GM19025 (cell line): ENCODE data around the gene VIL1.
A peak's percentile ranks its signal among the peaks of the same experiment; 100 is the strongest.

Experiments used
- ATAC-seq: cut with Tn5 transposase; IDR thresholded peaks from one replicate; pipeline ENCODE4 v1.9.1; 2021; ENCODE audit warnings: mild to moderate bottlenecking, low read depth, moderate library complexity; ENCODE audit not compliant: unreplicated experiment

VIL1 gene

GRCh38 chr2:218405086-218405745 is 13.7 kb upstream of the VIL1 start:
- no peak for ATAC-seq

GRCh38 chr2:218405746-218406208 is 13.1 kb upstream of the VIL1 start:
- ATAC-seq, result no peak

- ATAC-seq, result peak; percentile 83
Measured at GRCh38 chr2:218406209-218406948, 12.5 kb upstream of the VIL1 start.

- no peak for ATAC-seq
Measured at GRCh38 chr2:218406949-218407618, 11.8 kb upstream of the VIL1 start.

- no peak for ATAC-seq
Measured at GRCh38 chr2:218407717-218408116, 11.2 kb upstream of the VIL1 start.

- ATAC-seq, result no peak
Measured at GRCh38 chr2:218418321-218418716, 604 bp upstream of the VIL1 start.

GRCh38 chr2:218419630-218420216 is 800 bp downstream of the VIL1 start:
- no peak for ATAC-seq

GRCh38 chr2:218421027-218421426 is 2.1 kb downstream of the VIL1 start:
- no peak for ATAC-seq

GRCh38 chr2:218422403-218423086 is 3.6 kb downstream of the VIL1 start:
- ATAC-seq, result no peak

- no peak for ATAC-seq
Measured at GRCh38 chr2:218423584-218423983, 4.7 kb downstream of the VIL1 start.

- no peak for ATAC-seq
Measured at GRCh38 chr2:218425531-218425930, 6.6 kb downstream of the VIL1 start.

- ATAC-seq, result no peak
Measured at GRCh38 chr2:218427741-218428140, 8.8 kb downstream of the VIL1 start.

- no peak for ATAC-seq
Measured at GRCh38 chr2:218428846-218429558, 10.1 kb downstream of the VIL1 start.

GRCh38 chr2:218429911-218430692 is 11.2 kb downstream of the VIL1 start:
- no peak for ATAC-seq

- no peak for ATAC-seq
Measured at GRCh38 chr2:218430721-218431120, 11.8 kb downstream of the VIL1 start.

GRCh38 chr2:218431878-218432277 is 13.0 kb downstream of the VIL1 start:
- no peak for ATAC-seq

GRCh38 chr2:218432676-218433365 is 13.9 kb downstream of the VIL1 start:
- no peak for ATAC-seq

GRCh38 chr2:218434456-218434855 is 15.5 kb downstream of the VIL1 start:
- no peak for ATAC-seq
